ENCODE results near the gene CORO2A. TPM values are rescaled to one million over a fixed set of nuclear protein-coding genes. Genes with fewer than 3 reads are reported as not detected.

Gene CORO2A
- total and polyA plus RNA-seq, 2 donors (not counting 3 experiments of a cell fraction or from before 2014, with no cell fraction given): 0.35 to 0.53 TPM

- ChIA-PET CTCF (interaction anchor here (2.1 kb wide), 1 partner anchor 641 kb away, joined by 5 read pairs; no protein-coding TSS in a partner anchor), POLR2A (no interaction called here)
- Histone ChIP-seq H3K9me3 (replicated peaks; ENCODE audit: control insufficient read depth, insufficient read depth, low read length) (no peaks in the 10 kb centered on the region), H3K9ac (replicated peaks; ENCODE audit: extremely low read depth, insufficient read depth, low read length) (no peak overlapping the region), H3K27ac (ENCODE audit: insufficient read depth, low read depth, low read length) (no peak overlapping the region), H3K27me3 (ENCODE audit: control insufficient read depth in 2 of 2, insufficient read depth in 2 of 2, low read length in 2 of 2) (no peaks in the 10 kb centered on the region), H2AFZ (ENCODE audit: low read depth, low read length) (no peak overlapping the region), H3K36me3 (ENCODE audit: control insufficient read depth in 2 of 2, extremely low read depth in 1 of 2, insufficient read depth in 2 of 2, low read length in 2 of 2) (no peaks in the 10 kb centered on the region), H4K20me1 (replicated peaks; ENCODE audit: control insufficient read depth, extremely low read depth, insufficient read depth, low read length) (no peaks in the 10 kb centered on the region), H3K4me1 (ENCODE audit: control insufficient read depth, extremely low read depth, insufficient read depth, low read length) (no peaks in the 10 kb centered on the region), H3K4me3 (replicated peaks in 1 of 3; ENCODE audit: insufficient read depth in 1 of 3, low read depth in 1 of 3, low read length in 3 of 3) (no peak overlapping the region), H3K9me1 (replicated peaks; ENCODE audit: control insufficient read depth, extremely low read depth, insufficient read depth, low read length) (no peaks in the 10 kb centered on the region), H3K79me2 (ENCODE audit: control insufficient read depth, insufficient read depth, low read length) (no peaks in the 10 kb centered on the region), H3K4me2 (ENCODE audit: insufficient read depth, low read length) (no peak overlapping the region)
- dilution Hi-C loops (cut with MboI; ENCODE audit: extremely low pct_ligation_motif_present, low sequenced_read_pairs): no loop called here
- no TSS peak for BruUV-seq (replicated peaks)
- no peak for TF ChIP-seq EZH2 (IDR thresholded peaks at IDR 0.05; ENCODE audit: borderline replicate concordance, low read depth, low read length, severe bottlenecking)
- no peak for TF ChIP-seq MYC (IDR thresholded peaks at IDR 0.05; ENCODE audit: low read depth, low read length)
- TF ChIP-seq CTCF (IDR thresholded peaks at IDR 0.05; ENCODE audit: extremely low read depth in 1 of 2, insufficient read depth in 1 of 2, low read depth in 1 of 2, low read length in 2 of 2): no peak
- no peak for TF ChIP-seq POLR2A (IDR thresholded peaks at IDR 0.05; ENCODE audit: low read depth, low read length)
- intact Hi-C loops (cut with micrococcal nuclease): no loop called here
- FAIRE-seq: no peak
- no peak for DNase-seq (ENCODE audit: low read depth, low spot score)
These were observed 57.5 kb downstream of the CORO2A start for GRCh38 chr9:98134702-98135557.
